SK-N-SH treated with all-trans-retinoic acid at 6 μM for 48 hours (cell line): ENCODE data around the gene C3orf18.
"Not testable (repeated sequence)": the region's sequence is repeated elsewhere in the genome, so short reads cannot be mapped to it uniquely, and the experiment has no call there.

Experiments
- ATAC-seq: fragments of 200-7000 bp; cut with Tn5 transposase; 3 replicates; pipeline ENCODE4 v1.9.1; 2020; ENCODE audit warnings: mild to moderate bottlenecking, moderate library complexity
- BACH2 ChIP-seq: fragments of 250-450 bp; sonication (Bioruptor Pico); IDR thresholded peaks from 2 replicates; pipeline ENCODE4 v1.9.0; 2021; ENCODE audit warnings: mild to moderate bottlenecking, borderline replicate concordance
- CSDC2 ChIP-seq: fragments of 250-450 bp; sonication (Bioruptor Pico); IDR thresholded peaks from 2 replicates; pipeline ENCODE4 v1.5.0; 2020; ENCODE audit warnings: mild to moderate bottlenecking, moderate library complexity
- OSR1 ChIP-seq: fragments of 250-450 bp; sonication (Bioruptor Pico); IDR thresholded peaks from 2 replicates; pipeline ENCODE4 v1.8.0; 2022; ENCODE audit warnings: moderate library complexity, mild to moderate bottlenecking, inconsistent platforms
- RARB ChIP-seq: fragments of 250-450 bp; sonication (Bioruptor Pico); IDR thresholded peaks from 2 replicates; pipeline ENCODE4 v1.8.0; 2021; ENCODE audit warnings: mild to moderate bottlenecking, moderate library complexity
- SNAI2 ChIP-seq: fragments of 250-450 bp; sonication (Bioruptor Pico); IDR thresholded peaks from 2 replicates; pipeline ENCODE4 v1.5.0; 2020; ENCODE audit warnings: mild to moderate bottlenecking, moderate library complexity
- TOX ChIP-seq: fragments of 250-450 bp; sonication (Bioruptor Pico); IDR thresholded peaks from 2 replicates; pipeline ENCODE4 v1.8.0; 2021; ENCODE audit warnings: mild to moderate bottlenecking, moderate library complexity, borderline replicate concordance
- ZC3H10 ChIP-seq: fragments of 250-450 bp; sonication (Bioruptor Pico); IDR thresholded peaks from 2 replicates; pipeline ENCODE4 v1.5.1; 2021; ENCODE audit warnings: mild to moderate bottlenecking, moderate library complexity
- ZFP3 ChIP-seq: fragments of 250-450 bp; sonication (Bioruptor Pico); IDR thresholded peaks from 2 replicates; pipeline ENCODE4 v1.5.0; 2020; ENCODE audit warnings: mild to moderate bottlenecking, moderate library complexity
- ZNF565 ChIP-seq: fragments of 450-650 bp; formaldehyde crosslinking; conservative IDR thresholded peaks from 2 replicates; pipeline ENCODE4 v1.5.0; 2020; ENCODE audit warnings: low read depth, mild to moderate bottlenecking, moderate library complexity
- ZNF70 ChIP-seq: fragments of 450-650 bp; formaldehyde crosslinking; IDR thresholded peaks from 2 replicates; pipeline ENCODE4 v1.5.0; 2020; ENCODE audit warnings: mild to moderate bottlenecking, moderate library complexity
- ZNF8 ChIP-seq: fragments of 450-650 bp; formaldehyde crosslinking; IDR thresholded peaks from 2 replicates; pipeline ENCODE4 v1.5.0; 2020; ENCODE audit warnings: mild to moderate bottlenecking, moderate library complexity
- TF ChIP-seq, protein P1 (sequence below): fragments of 250-450 bp; sonication (Bioruptor Pico); IDR thresholded peaks from 2 replicates; pipeline ENCODE4 v1.5.0; 2020; ENCODE audit warnings: mild to moderate bottlenecking, moderate library complexity
- TF ChIP-seq, protein P2 (sequence below): fragments of 250-450 bp; sonication (Bioruptor Pico); IDR thresholded peaks from 2 replicates; pipeline ENCODE4 v1.8.0; 2021; ENCODE audit warnings: low read depth, mild to moderate bottlenecking, moderate library complexity, borderline replicate concordance
- TF ChIP-seq, protein P3 (sequence below): fragments of 250-450 bp; sonication (Bioruptor Pico); IDR thresholded peaks from 2 replicates; pipeline ENCODE4 v1.8.0; 2020; ENCODE audit warnings: mild to moderate bottlenecking, moderate library complexity, borderline replicate concordance
- TF ChIP-seq, protein P4 (sequence below): fragments of 250-450 bp; sonication (Bioruptor Pico); IDR thresholded peaks from 2 replicates; pipeline ENCODE4 v1.5.1; 2021; ENCODE audit warnings: mild to moderate bottlenecking, moderate library complexity

Gene C3orf18

DNA sequence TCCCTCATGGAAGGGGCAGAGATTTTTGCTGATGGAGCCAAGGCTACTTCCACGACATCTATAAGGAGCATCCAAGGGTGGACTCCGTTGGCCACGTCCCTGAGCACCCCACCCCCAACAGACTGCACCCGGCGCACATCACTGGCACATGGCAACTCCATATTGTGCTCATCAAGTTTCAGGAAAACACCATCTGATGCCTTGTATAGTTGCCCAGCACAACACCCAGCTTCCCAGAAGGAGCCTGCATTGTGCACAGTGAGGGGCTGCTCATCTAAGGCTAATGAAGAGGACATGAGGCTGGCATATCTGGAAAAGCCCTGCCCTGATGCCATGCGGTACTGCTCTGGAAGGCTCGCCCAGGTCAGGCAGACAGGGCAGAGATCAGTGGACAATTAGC, 49.1 kb downstream of the C3orf18 start:
- ATAC-seq = no peak
- no peak for TF ChIP-seq BACH2 (CRISPR knock-in tag)
- no peak for TF ChIP-seq ZNF8
- no peak for TF ChIP-seq ZNF70 (CRISPR knock-in tag)
- TF ChIP-seq, protein P1, sequence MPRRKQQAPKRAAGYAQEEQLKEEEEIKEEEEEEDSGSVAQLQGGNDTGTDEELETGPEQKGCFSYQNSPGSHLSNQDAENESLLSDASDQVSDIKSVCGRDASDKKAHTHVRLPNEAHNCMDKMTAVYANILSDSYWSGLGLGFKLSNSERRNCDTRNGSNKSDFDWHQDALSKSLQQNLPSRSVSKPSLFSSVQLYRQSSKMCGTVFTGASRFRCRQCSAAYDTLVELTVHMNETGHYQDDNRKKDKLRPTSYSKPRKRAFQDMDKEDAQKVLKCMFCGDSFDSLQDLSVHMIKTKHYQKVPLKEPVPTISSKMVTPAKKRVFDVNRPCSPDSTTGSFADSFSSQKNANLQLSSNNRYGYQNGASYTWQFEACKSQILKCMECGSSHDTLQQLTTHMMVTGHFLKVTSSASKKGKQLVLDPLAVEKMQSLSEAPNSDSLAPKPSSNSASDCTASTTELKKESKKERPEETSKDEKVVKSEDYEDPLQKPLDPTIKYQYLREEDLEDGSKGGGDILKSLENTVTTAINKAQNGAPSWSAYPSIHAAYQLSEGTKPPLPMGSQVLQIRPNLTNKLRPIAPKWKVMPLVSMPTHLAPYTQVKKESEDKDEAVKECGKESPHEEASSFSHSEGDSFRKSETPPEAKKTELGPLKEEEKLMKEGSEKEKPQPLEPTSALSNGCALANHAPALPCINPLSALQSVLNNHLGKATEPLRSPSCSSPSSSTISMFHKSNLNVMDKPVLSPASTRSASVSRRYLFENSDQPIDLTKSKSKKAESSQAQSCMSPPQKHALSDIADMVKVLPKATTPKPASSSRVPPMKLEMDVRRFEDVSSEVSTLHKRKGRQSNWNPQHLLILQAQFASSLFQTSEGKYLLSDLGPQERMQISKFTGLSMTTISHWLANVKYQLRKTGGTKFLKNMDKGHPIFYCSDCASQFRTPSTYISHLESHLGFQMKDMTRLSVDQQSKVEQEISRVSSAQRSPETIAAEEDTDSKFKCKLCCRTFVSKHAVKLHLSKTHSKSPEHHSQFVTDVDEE (CRISPR knock-in tag) = no peak
- no peak for TF ChIP-seq SNAI2 (CRISPR knock-in tag)
- TF ChIP-seq, protein P2, sequence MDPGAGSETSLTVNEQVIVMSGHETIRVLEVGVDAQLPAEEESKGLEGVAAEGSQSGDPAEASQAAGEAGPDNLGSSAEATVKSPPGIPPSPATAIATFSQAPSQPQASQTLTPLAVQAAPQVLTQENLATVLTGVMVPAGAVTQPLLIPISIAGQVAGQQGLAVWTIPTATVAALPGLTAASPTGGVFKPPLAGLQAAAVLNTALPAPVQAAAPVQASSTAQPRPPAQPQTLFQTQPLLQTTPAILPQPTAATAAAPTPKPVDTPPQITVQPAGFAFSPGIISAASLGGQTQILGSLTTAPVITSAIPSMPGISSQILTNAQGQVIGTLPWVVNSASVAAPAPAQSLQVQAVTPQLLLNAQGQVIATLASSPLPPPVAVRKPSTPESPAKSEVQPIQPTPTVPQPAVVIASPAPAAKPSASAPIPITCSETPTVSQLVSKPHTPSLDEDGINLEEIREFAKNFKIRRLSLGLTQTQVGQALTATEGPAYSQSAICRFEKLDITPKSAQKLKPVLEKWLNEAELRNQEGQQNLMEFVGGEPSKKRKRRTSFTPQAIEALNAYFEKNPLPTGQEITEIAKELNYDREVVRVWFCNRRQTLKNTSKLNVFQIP (CRISPR knock-in tag) = no peak
- TF ChIP-seq ZC3H10 (CRISPR knock-in tag) = no peak
- TF ChIP-seq TOX = no peak

DNA sequence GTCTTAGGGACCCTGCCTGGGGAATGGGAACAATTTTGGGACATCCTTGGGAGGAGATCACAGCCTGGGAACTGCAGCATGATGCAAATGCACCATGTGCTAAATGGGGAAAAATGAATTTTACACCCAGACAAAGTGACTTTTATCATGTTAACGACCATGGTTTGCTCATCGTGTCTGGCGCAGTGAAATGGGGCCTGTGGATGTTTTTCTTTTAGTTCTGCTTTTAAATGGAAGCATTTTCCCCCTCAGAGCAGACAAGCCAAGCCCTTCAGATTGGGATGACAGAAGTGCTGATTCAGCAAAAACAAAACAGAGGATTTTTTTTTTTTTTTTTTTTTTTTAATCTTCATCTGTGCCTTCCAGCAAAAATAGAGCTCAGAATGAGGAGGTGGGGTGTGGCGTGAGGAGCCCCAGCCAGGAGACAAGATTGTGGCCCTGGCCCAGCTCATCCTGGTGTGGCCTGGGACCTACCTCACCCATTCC, 49.8 kb downstream of the C3orf18 start:
- no peak for ATAC-seq
- no peak for TF ChIP-seq ZFP3 (CRISPR knock-in tag)

DNA sequence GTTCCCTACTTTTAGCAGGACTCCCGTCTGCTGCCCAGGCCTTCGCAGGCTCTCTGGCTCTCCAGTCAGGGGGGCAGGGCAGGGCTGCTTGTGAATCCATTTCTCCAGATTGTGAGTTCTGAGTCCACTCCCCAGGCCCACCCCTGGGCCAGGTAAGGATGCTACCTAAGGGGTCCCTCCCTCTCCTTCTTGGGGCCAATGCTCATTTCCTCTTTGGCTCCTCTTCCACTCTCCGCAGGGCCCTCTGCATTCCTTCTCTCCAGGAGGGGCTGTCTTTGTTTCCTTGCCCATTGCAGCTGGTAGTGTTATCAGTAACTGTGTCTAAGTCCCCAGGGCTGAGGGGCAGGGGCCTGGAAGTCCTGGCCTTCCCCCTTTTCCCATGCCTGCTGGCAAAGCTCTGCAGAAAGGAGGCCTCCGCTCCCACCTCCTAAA, 51.1 kb downstream of the C3orf18 start:
- no peak for TF ChIP-seq ZNF565 (CRISPR knock-in tag)
- TF ChIP-seq, protein P3, sequence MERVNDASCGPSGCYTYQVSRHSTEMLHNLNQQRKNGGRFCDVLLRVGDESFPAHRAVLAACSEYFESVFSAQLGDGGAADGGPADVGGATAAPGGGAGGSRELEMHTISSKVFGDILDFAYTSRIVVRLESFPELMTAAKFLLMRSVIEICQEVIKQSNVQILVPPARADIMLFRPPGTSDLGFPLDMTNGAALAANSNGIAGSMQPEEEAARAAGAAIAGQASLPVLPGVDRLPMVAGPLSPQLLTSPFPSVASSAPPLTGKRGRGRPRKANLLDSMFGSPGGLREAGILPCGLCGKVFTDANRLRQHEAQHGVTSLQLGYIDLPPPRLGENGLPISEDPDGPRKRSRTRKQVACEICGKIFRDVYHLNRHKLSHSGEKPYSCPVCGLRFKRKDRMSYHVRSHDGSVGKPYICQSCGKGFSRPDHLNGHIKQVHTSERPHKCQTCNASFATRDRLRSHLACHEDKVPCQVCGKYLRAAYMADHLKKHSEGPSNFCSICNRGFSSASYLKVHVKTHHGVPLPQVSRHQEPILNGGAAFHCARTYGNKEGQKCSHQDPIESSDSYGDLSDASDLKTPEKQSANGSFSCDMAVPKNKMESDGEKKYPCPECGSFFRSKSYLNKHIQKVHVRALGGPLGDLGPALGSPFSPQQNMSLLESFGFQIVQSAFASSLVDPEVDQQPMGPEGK = no peak
- TF ChIP-seq ZNF8 = no peak
- TF ChIP-seq ZNF70 (CRISPR knock-in tag) = no peak
- peak; percentile 21 for ATAC-seq

DNA sequence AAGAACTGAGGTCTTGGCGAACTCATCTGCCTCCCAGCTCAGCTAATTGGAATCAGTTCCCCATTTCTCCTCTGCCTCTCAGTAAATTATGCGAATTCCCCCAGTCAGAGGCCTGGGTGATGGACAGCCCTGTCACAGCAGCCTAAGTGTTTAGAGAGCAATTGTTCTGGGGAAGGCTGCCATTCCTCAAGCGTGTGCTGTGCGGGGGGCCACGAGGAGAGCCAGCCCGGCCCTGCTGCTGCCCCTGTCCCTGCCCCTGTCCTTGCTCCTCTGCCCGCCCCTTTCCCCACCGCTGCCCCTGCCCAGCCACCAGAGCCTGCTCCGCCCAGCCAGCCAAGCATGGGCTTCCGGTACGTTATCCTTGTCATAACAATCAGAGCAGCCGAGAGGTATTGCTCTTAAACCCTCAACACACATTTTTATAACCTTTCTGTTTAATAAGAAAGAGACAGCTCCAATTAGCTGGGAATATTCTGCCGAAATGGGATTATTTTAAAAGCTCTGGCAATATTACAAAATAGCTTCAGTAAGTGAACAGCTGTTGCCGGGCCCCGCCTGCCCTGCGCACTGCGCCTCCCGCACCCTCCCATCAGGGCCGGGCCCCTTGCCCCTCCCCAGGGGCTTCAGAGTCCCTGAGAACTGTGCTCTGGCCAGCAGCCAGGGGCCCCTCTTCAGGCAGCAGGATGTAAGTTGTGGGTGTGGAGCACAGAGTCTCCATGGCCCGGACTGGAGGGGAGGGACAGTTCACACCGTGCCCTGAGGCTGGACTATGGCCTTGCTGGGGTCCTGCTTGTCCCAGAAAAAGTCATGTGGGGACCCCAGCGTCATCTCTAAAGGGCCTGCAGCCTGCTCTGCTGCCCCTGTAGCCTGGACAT, 51.7 kb downstream of the C3orf18 start:
- TF ChIP-seq BACH2 (CRISPR knock-in tag) = no peak
- TF ChIP-seq ZNF70 (CRISPR knock-in tag) = no peak
- TF ChIP-seq, protein P2 (CRISPR knock-in tag) = no peak
- TF ChIP-seq OSR1 (CRISPR knock-in tag) = no peak
- no peak for TF ChIP-seq TOX
- TF ChIP-seq CSDC2 (CRISPR knock-in tag) = no peak
- TF ChIP-seq, protein P3 = no peak
- TF ChIP-seq, protein P4, sequence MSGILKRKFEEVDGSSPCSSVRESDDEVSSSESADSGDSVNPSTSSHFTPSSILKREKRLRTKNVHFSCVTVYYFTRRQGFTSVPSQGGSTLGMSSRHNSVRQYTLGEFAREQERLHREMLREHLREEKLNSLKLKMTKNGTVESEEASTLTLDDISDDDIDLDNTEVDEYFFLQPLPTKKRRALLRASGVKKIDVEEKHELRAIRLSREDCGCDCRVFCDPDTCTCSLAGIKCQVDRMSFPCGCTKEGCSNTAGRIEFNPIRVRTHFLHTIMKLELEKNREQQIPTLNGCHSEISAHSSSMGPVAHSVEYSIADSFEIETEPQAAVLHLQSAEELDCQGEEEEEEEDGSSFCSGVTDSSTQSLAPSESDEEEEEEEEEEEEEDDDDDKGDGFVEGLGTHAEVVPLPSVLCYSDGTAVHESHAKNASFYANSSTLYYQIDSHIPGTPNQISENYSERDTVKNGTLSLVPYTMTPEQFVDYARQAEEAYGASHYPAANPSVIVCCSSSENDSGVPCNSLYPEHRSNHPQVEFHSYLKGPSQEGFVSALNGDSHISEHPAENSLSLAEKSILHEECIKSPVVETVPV (CRISPR knock-in tag) = no peak
- TF ChIP-seq ZC3H10 (CRISPR knock-in tag) = no peak
- TF ChIP-seq RARB (CRISPR knock-in tag) = no peak
- ATAC-seq = peak; percentile 50

DNA sequence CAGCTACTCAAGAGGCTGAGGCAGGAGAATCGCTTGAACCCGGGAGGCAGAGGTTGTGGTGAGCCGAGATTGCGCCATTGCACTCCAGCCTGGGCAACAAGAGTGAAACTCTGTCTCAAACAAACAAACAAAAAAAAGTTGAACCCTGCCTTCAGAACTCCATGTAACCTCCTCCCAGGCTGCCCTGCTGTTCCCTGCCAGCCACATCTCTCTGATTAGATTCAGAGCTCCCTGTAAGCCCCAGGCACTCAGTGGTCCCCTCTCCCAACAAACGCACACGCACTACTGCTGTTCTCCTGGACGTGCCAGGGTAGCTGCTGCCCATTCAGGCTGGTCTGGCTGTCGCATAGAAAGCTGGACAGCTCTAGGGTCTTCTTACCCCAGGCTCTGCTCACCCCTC, 54.6 kb downstream of the C3orf18 start:
- ATAC-seq = not testable (repeated sequence)
